H1 (cell line): ENCODE measurements around the gene HTR6. TPM values are rescaled to one million over a fixed set of nuclear protein-coding genes. Genes with fewer than 3 reads are reported as not detected.

Experiments
- CHD7 ChIP-seq: fragments of 300-600 bp; sonication (generic); IDR thresholded peaks from 2 replicates; pipeline ENCODE4 v1.7.1; 2012; ENCODE audit warnings: low read length, moderate library complexity, mild to moderate bottlenecking, inconsistent platforms; ENCODE audit not compliant: insufficient replicate concordance
- CREB1 ChIP-seq: IDR thresholded peaks from 2 replicates; pipeline ENCODE4 v1.6.1; 2012; ENCODE audit warnings: inconsistent platforms
- HDAC2 ChIP-seq, 2 experiments: fragments of 300-600 bp in 1 of 2; sonication (generic) in 1 of 2; IDR thresholded peaks; 2 replicates each; pipeline ENCODE4 v1.6.1; 2011 to 2012; ENCODE audit warnings: low read depth in 2 of 2, low read length in 2 of 2, mild to moderate bottlenecking in 2 of 2, moderate library complexity in 2 of 2, borderline replicate concordance in 1 of 2, inconsistent platforms in 1 of 2
- JUND ChIP-seq: IDR thresholded peaks from 2 replicates; pipeline ENCODE4 v1.6.1; 2011; ENCODE audit warnings: mild to moderate bottlenecking, improper control_type of control experiment, low read length
- KDM1A ChIP-seq: fragments of 200-600, 300-600 bp; sonication (generic); IDR thresholded peaks from 2 replicates; pipeline ENCODE4 v1.7.1; 2016; ENCODE audit warnings: mild to moderate bottlenecking, low read length, borderline replicate concordance
- KDM4A ChIP-seq: IDR thresholded peaks from one replicate; pipeline ENCODE4 v1.7.1; 2012; ENCODE audit warnings: low read depth, mild to moderate bottlenecking, moderate library complexity, low read length, inconsistent platforms; ENCODE audit not compliant: severe bottlenecking
- MAFK ChIP-seq: IDR thresholded peaks from 2 replicates; pipeline ENCODE4 v1.6.1; 2012; ENCODE audit warnings: low read depth, mild to moderate bottlenecking, improper control_type of control experiment, low read length
- NANOG ChIP-seq: IDR thresholded peaks from 2 replicates; pipeline ENCODE4 v1.6.1; 2011; ENCODE audit warnings: low read length, low read depth, mild to moderate bottlenecking, inconsistent platforms; ENCODE audit not compliant: insufficient read depth, poor library complexity, severe bottlenecking
- PHF8 ChIP-seq: fragments of 200-600 bp; sonication (generic); conservative IDR thresholded peaks from 2 replicates; pipeline ENCODE4 v1.7.1; 2012; ENCODE audit warnings: low read depth, mild to moderate bottlenecking, inconsistent platforms, low read length, moderate library complexity
- RFX5 ChIP-seq: IDR thresholded peaks from 2 replicates; pipeline ENCODE4 v1.6.1; 2011; ENCODE audit warnings: low read depth, low read length, improper control_type of control experiment, borderline replicate concordance
- TCF12 ChIP-seq: IDR thresholded peaks from 2 replicates; pipeline ENCODE4 v1.6.1; 2011; ENCODE audit warnings: low read depth, mild to moderate bottlenecking, low read length
- ZNF274 ChIP-seq: IDR thresholded peaks from 2 replicates; pipeline ENCODE4 v1.7.0; 2012; ENCODE audit warnings: low read length, borderline replicate concordance; ENCODE audit errors: extremely low read depth
- polyA plus RNA-seq, 7 experiments: library from polyadenylated mRNA; depleted of rRNA in 3 of 7; stranded (reverse) in 5 of 7; unstranded in 2 of 7; fragments of >200 nt in 5 of 7; fragments of 200-250 nt in 2 of 7; gene quantifications; 1 replicate in 5 of 7; 2 replicates in 1 of 7; 4 replicates in 1 of 7; pipeline versions ENCODE4 v1.2.1 to v1.2.3, GENCODE V29; 2011 to 2013; ENCODE audit warnings: missing spikeins in 2 of 7, mixed read lengths in 2 of 7
- total RNA-seq: library from RNA; stranded (reverse); fragmentation: NEBNext Ultra II Directional; extraction: Animal tissue kit (Norgen Biotek cat#: 25700); gene quantifications from 2 replicates; pipeline ENCODE4 v1.2.1, GENCODE V29; 2021

Gene HTR6
- total and polyA plus RNA-seq, 2 of the 8 experiments (the other 6 are each of a cell fraction or from before 2014, with no cell fraction given), result 0.76 to 0.95 TPM

GRCh38 chr1:19698181-19698580, 33.5 kb downstream of the HTR6 start (continued):
- TF ChIP-seq CHD7, result no peak
- no peak for TF ChIP-seq ZNF274
- no peak for TF ChIP-seq MAFK
- TF ChIP-seq JUND, result no peak
- no peak for TF ChIP-seq TCF12
- no peak for TF ChIP-seq NANOG
- no peak for TF ChIP-seq CREB1
- TF ChIP-seq KDM1A, result no peak
- TF ChIP-seq PHF8, result no peak
- no peak for TF ChIP-seq RFX5
- TF ChIP-seq KDM4A, result no peak
- no peak for TF ChIP-seq HDAC2 (IDR thresholded peaks at IDR 0.05; ENCODE audit: borderline replicate concordance in 1 of 2, low read depth in 2 of 2, low read length in 2 of 2)
